Lower leg skin (tissue), 4 donors: ENCODE results near the gene RBM33. TPM values are rescaled to one million over a fixed set of nuclear protein-coding genes. Genes with fewer than 3 reads are reported as not detected.

Source experiments
- DNase-seq, 2 donors: peaks; one replicate each; pipeline ENCODE4 v3.0.0-alpha.2; 2019; ENCODE audit warnings: low spot score in 2 of 2
- H3K4me3 ChIP-seq: fragments of 200-600 bp; sonication (generic); 2 replicates; pipeline ENCODE4 v1.5.1; 2017; ENCODE audit warnings: mild to moderate bottlenecking, low read depth; ENCODE audit not compliant: poor library complexity, severe bottlenecking
- POLR2A ChIP-seq, 2 donors: fragments of 450-650 bp; IDR thresholded peaks; one replicate each; pipeline ENCODE4 v1.6.1; 2016 to 2017; ENCODE audit warnings: antibody characterized with exemption in 2 of 2, mild to moderate bottlenecking in 1 of 2, moderate library complexity in 1 of 2
- WGBS, 2 donors: methylation state at CpG; one replicate each; pipeline ENCODE4 v1.1.5; 2018; 5-methylcytosine and 5-hydroxymethylcytosine counted together
- intact Hi-C: fragments of 100-400 bp; cut with DNase I; formaldehyde crosslinking; loops from one replicate; pipeline ENCODE4 v1.15.0; 2023; ENCODE audit warnings: low total_unique reads
- total RNA-seq, 4 donors: library from RNA; depleted of rRNA; stranded (reverse); fragments of >200 nt; gene quantifications; one replicate each; pipeline ENCODE4 v1.1.0, GENCODE V29; 2016
- TF ChIP-seq, protein P1 (sequence below), 3 donors: fragments of 450-650 bp; IDR thresholded peaks; one replicate each; pipeline ENCODE4 v1.5.1; 2016; ENCODE audit warnings: antibody characterized with exemption in 3 of 3, mild to moderate bottlenecking in 3 of 3, moderate library complexity in 2 of 3

Gene RBM33
- total RNA-seq, 4 donors from 2014 or later, result 35.8 to 83.9 (median 56.7) TPM

DNA sequence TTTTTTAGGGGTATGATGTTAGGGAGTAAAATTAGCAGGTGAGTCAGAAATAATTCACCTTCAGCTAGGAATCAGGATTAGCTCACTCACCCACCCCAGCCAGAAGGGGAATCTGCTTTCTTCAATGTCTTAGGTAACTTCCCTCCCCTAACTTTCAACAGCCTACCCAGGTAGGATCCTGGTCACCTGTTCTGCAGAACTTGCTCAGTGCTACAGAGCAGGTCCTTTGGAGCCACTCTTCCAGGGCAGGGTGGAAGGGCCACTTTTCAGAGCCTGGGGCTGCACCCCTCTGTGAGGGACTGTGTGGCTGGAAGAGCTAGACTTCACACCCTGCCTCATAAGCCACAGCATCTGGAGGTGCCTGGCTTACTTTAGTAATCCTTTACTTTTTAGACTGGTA lies 109.7 kb downstream of the RBM33 start:
- intact Hi-C loops, result no loop called here
- H3K4me3 ChIP-seq, result no peak overlapping the region
- TF ChIP-seq POLR2A (IDR thresholded peaks at IDR 0.05), result no peak
- TF ChIP-seq, protein P1, sequence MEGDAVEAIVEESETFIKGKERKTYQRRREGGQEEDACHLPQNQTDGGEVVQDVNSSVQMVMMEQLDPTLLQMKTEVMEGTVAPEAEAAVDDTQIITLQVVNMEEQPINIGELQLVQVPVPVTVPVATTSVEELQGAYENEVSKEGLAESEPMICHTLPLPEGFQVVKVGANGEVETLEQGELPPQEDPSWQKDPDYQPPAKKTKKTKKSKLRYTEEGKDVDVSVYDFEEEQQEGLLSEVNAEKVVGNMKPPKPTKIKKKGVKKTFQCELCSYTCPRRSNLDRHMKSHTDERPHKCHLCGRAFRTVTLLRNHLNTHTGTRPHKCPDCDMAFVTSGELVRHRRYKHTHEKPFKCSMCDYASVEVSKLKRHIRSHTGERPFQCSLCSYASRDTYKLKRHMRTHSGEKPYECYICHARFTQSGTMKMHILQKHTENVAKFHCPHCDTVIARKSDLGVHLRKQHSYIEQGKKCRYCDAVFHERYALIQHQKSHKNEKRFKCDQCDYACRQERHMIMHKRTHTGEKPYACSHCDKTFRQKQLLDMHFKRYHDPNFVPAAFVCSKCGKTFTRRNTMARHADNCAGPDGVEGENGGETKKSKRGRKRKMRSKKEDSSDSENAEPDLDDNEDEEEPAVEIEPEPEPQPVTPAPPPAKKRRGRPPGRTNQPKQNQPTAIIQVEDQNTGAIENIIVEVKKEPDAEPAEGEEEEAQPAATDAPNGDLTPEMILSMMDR (IDR thresholded peaks at IDR 0.05), result no peak
- no peak for DNase-seq

DNA sequence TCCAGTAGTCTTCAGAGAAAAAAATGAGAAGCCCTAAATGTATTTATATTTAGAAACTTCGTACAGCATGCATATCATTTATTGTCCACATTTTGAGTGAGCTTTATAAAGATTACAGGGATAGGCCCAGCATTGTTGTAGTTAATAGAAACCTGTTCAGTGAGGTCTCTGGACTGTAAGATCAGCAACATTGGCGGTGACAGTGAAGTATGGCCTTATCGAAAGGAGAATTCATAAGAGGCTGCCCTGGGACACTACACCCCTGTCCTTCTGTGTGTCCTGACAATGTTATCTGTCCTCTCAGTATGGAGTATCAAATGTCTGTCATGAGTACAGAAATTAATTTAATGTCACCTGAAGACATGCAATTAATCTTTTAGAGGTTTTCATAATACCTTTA lies 110.6 kb downstream of the RBM33 start:
- intact Hi-C loops, result no loop called here
- H3K4me3 ChIP-seq, result no peak overlapping the region
- WGBS, 2 donors, result 84 to 86% methylated on average over 3 of the region's 3 CpGs
- no peak for DNase-seq
- no peak for TF ChIP-seq POLR2A (IDR thresholded peaks at IDR 0.05)
- TF ChIP-seq, protein P1 (IDR thresholded peaks at IDR 0.05), result no peak

DNA sequence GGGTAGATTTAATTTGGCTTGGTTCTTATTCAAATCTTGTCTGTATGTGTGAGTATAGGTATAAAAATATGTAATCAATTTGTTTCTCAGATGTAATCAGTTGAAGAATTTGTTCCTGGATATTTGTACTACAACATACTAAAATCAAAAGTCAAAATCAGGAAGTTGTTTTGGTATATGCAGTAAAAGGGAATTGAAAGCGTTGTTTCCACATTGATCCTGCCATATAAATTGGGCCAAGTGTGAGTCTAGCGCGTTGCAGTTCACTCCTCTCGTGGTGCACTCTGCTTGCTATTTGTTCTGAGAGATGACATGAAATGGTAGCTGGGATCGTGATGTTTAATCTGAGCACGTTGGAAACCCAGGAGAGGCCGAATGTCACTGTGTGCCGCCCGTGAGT lies 111.9 kb downstream of the RBM33 start:
- H3K4me3 ChIP-seq, result no peak overlapping the region
- TF ChIP-seq, protein P1 (IDR thresholded peaks at IDR 0.05), result no peak
- TF ChIP-seq POLR2A (IDR thresholded peaks at IDR 0.05), result no peak
- 89 to 94% methylated on average over 9 of the region's 9 CpGs for WGBS, 2 donors
- intact Hi-C loops, result no loop called here
- DNase-seq, result no peak

DNA sequence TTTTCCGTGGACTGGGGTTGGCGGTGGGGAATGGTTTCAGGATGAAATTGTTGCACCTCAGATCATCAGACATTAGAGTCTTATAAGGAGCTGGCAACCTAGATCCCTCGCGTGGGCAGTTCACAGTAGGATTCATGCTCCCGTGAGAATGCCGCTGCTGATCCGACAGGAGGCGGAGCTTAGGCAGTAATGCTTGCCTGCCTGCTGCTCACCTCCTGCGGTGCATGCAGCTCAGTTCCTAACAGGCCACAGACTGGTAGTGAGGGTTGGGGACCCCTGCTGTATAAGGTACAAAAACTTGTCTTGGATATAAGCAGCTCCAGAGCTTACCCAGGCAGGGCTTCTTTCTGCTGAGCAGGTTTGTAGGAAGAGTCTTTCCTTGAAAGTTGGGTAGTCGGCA lies 113.9 kb downstream of the RBM33 start:
- TF ChIP-seq, protein P1 (IDR thresholded peaks at IDR 0.05), result no peak
- no peak for TF ChIP-seq POLR2A (IDR thresholded peaks at IDR 0.05)
- intact Hi-C loops, result no loop called here
- no peak for DNase-seq
- H3K4me3 ChIP-seq, result no peak overlapping the region
- WGBS, 2 donors, result 87 to 93% methylated on average over 10 of the region's 10 CpGs

DNA sequence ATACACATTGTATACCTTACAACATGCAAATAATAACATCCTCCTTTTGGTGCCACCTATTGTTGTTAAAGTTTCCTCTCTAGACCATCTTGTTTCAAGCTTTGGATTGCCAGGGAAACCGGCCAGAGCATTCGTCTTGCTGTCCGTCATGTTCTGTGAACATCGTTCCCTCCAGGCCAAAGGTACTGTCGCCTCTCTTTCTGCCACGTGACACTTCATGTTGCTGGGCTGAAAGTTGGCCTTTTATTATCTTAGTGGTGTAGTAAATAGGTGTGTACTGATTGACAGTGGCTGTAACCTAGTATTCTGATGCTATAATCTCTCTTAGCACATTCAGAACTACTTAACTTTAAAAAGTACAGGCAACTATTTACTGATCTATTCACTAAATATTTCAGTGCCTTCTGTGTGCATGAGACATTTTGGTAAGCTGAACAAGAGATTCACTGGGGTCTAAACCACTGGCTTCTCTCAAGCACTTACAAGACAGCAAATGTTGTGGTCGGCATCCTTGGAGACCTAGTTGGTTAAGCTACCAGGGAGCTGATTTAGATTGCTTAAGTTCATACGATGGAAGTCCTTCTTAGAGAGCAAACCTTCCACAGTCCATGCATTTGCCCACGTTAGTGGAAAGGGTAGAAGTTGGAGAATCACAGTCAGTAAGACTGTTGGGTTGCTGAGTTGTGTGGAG lies 115.4 kb downstream of the RBM33 start:
- intact Hi-C loops, result no loop called here
- no peak for TF ChIP-seq POLR2A (IDR thresholded peaks at IDR 0.05)
- TF ChIP-seq, protein P1 (IDR thresholded peaks at IDR 0.05), result no peak
- no peak for DNase-seq
- no peak overlapping the region for H3K4me3 ChIP-seq
- WGBS, 2 donors, result 90 to 92% methylated on average over 9 of the region's 9 CpGs

DNA sequence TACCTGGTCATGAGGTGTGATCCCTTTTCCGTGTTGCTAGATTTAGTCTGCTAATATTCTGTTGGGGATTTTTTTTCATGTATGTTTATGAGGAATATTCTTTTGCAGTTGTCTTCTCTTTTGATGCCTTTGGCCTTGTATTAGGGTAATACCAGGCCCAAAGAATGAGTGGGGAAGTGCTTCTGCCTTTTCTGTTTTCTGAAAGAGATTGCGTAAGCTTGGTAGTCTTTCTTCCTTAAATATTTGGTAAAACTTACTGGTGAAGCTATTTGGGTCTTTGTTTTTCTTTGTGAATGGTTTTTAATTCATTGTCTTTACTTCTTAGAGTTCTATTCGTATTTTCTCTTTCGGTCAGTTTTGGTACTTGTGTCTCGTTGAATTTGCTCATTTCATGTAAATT lies 116.7 kb downstream of the RBM33 start:
- no peak for TF ChIP-seq POLR2A (IDR thresholded peaks at IDR 0.05)
- TF ChIP-seq, protein P1 (IDR thresholded peaks at IDR 0.05), result no peak
- 90 to 93% methylated on average over 5 of the region's 5 CpGs for WGBS, 2 donors
- intact Hi-C loops, result no loop called here
- H3K4me3 ChIP-seq, result no peak overlapping the region
- no peak for DNase-seq
